Neural progenitor cell (in vitro differentiated cells): ENCODE results near the gene LYST. TPM values are rescaled to one million over a fixed set of nuclear protein-coding genes. Genes with fewer than 3 reads are reported as not detected.
A peak's percentile ranks its signal among the peaks of the same experiment; 100 is the strongest.
"Not testable (repeated sequence)": the region's sequence is repeated elsewhere in the genome, so short reads cannot be mapped to it uniquely, and the experiment has no call there.

Source experiments
- DNase-seq: peaks from one replicate; pipeline ENCODE4 v3.0.0-alpha.2; 2016; ENCODE audit warnings: low spot score
- H2AFZ ChIP-seq: fragments of 200-600 bp; sonication (generic); replicated peaks from 2 replicates; pipeline ENCODE4 v1.6.1; 2016; ENCODE audit warnings: antibody characterized with exemption
- H3F3A ChIP-seq: fragments of 200-600 bp; sonication (generic); 2 replicates; pipeline ENCODE4 v1.6.1; 2016; ENCODE audit warnings: antibody characterized with exemption, low read depth
- H3K27ac ChIP-seq: fragments of 200-600 bp; sonication (generic); 2 replicates; pipeline ENCODE4 v1.5.1; 2016; ENCODE audit warnings: mild to moderate bottlenecking
- H3K27me3 ChIP-seq: fragments of 200-600 bp; sonication (generic); 2 replicates; pipeline ENCODE4 v1.6.1; 2016; ENCODE audit warnings: mild to moderate bottlenecking, moderate library complexity
- H3K36me3 ChIP-seq: fragments of 200-600 bp; sonication (generic); 2 replicates; pipeline ENCODE4 v1.5.1; 2016
- H3K4me1 ChIP-seq: fragments of 200-600 bp; sonication (generic); 2 replicates; pipeline ENCODE4 v1.6.1; 2016; ENCODE audit warnings: mixed run types
- H3K4me2 ChIP-seq: fragments of 200-600 bp; sonication (generic); 2 replicates; pipeline ENCODE4 v1.6.1; 2016
- H3K4me3 ChIP-seq: fragments of 200-600 bp; sonication (generic); 2 replicates; pipeline ENCODE4 v1.5.1; 2016
- H3K79me2 ChIP-seq: fragments of 200-600 bp; sonication (generic); 2 replicates; pipeline ENCODE4 v1.6.1; 2016; ENCODE audit warnings: low read depth
- H3K9ac ChIP-seq: fragments of 200-600 bp; sonication (generic); 2 replicates; pipeline ENCODE4 v1.6.1; 2016
- H3K9me3 ChIP-seq: fragments of 200-600 bp; sonication (generic); 2 replicates; pipeline ENCODE4 v1.5.1; 2016; ENCODE audit warnings: low read depth
- H4K20me1 ChIP-seq: fragments of 200-600 bp; sonication (generic); 2 replicates; pipeline ENCODE4 v1.6.1; 2016; ENCODE audit warnings: low read depth
- H3K27ac Mint-ChIP-seq: 3 replicates; pipeline ENCODE4 v1.8.0; 2021; ENCODE audit warnings: mixed read lengths
- H3K27me3 Mint-ChIP-seq: 2 replicates; pipeline ENCODE4 v1.8.0; 2022; ENCODE audit warnings: low read depth, mild to moderate bottlenecking, inconsistent platforms, moderate library complexity, mixed read lengths; ENCODE audit not compliant: insufficient read depth
- H3K36me3 Mint-ChIP-seq: 3 replicates; pipeline ENCODE4 v1.8.0; 2021; ENCODE audit warnings: mixed read lengths
- H3K4me1 Mint-ChIP-seq: 3 replicates; pipeline ENCODE4 v1.8.0; 2021; ENCODE audit warnings: mixed read lengths
- H3K4me3 Mint-ChIP-seq: 3 replicates; pipeline ENCODE4 v1.8.0; 2021; ENCODE audit warnings: mild to moderate bottlenecking, moderate library complexity, mixed read lengths
- H3K9me3 Mint-ChIP-seq: 3 replicates; pipeline ENCODE4 v1.8.0; 2020; ENCODE audit warnings: mixed read lengths
- CTCF ChIP-seq: fragments of 200-600 bp; sonication (generic); IDR thresholded peaks from 2 replicates; pipeline ENCODE4 v1.5.1; 2017; ENCODE audit warnings: antibody characterized with exemption, mild to moderate bottlenecking
- EZH2 ChIP-seq: fragments of 200-600 bp; sonication (generic); IDR thresholded peaks from 2 replicates; pipeline ENCODE4 v1.6.1; 2017; ENCODE audit warnings: antibody characterized with exemption, mild to moderate bottlenecking, moderate library complexity
- EZH2phosphoT487 ChIP-seq: fragments of 200-600 bp; sonication (generic); IDR thresholded peaks from 2 replicates; pipeline ENCODE4 v1.6.1; 2017; ENCODE audit warnings: antibody characterized with exemption
- total RNA-seq: library from RNA; depleted of rRNA; stranded (reverse); fragments of >200 nt; gene quantifications from 2 replicates; pipeline ENCODE4 v1.2.3, GENCODE V29; 2015; ENCODE audit warnings: low replicate concordance

LYST gene
- total RNA-seq, result 0.82 and 1.5 TPM in 2 replicates

GRCh38 chr1:235866205-235866912, at the start of gene LYST:
Gene LYST, minus strand, starts transcription at chr1:235866906. Its CDS starts 36,489 bp downstream, at chr1:235830417.
- peak within 1 kb of the TSS; percentile 69 for H3K4me3 ChIP-seq
- peak within 1 kb of the TSS; percentile 15 for H3K27ac ChIP-seq
- Mint-ChIP-seq H3K27ac (peak within 1 kb of the TSS; percentile 93), H3K36me3 (no peaks in the 10 kb centered on the region), H3K27me3 (peaks cover 17% of the 10 kb centered on the region), H3K4me1 (peaks cover 14% of the 10 kb centered on the region), H3K4me3 (peak within 1 kb of the TSS; percentile 94), H3K9me3 (no peaks in the 10 kb centered on the region)
- no peaks in the 10 kb centered on the region for H3K36me3 ChIP-seq
- TF ChIP-seq EZH2phosphoT487 (no peak), EZH2 (no peak), CTCF (peak; percentile 41)
- peak; percentile 71 for DNase-seq
- H3F3A ChIP-seq, result peaks cover 17% of the 10 kb centered on the region
- no peaks in the 10 kb centered on the region for H3K79me2 ChIP-seq
- peak within 1 kb of the TSS; percentile 74 for H3K9ac ChIP-seq
- peaks cover 35% of the 10 kb centered on the region for H3K27me3 ChIP-seq
- H3K9me3 ChIP-seq, result no peaks in the 10 kb centered on the region
- no peaks in the 10 kb centered on the region for H4K20me1 ChIP-seq
- H2AFZ ChIP-seq, result peak within 1 kb of the TSS; percentile 96
- H3K4me1 ChIP-seq, result peaks cover 11% of the 10 kb centered on the region
- H3K4me2 ChIP-seq, result peak within 1 kb of the TSS; percentile 99

GRCh38 chr1:235915489-235915888, 48.8 kb upstream of the LYST start:
- H3K36me3 Mint-ChIP-seq, H3K4me3 Mint-ChIP-seq, H3F3A ChIP-seq, H3K4me2 ChIP-seq, H3K27ac Mint-ChIP-seq, H3K9me3 ChIP-seq, H3K4me3 ChIP-seq, H3K36me3 ChIP-seq, H3K27ac ChIP-seq, DNase-seq, H3K9me3 Mint-ChIP-seq, H4K20me1 ChIP-seq, H2AFZ ChIP-seq, H3K79me2 ChIP-seq, H3K9ac ChIP-seq: not testable (repeated sequence)
- peaks cover 29% of the 10 kb centered on the region for H3K27me3 Mint-ChIP-seq
- peaks cover 14% of the 10 kb centered on the region for H3K4me1 ChIP-seq
- peaks cover 25% of the 10 kb centered on the region for H3K27me3 ChIP-seq
- H3K4me1 Mint-ChIP-seq, result peaks cover 49% of the 10 kb centered on the region

GRCh38 chr1:235913311-235913710, 46.6 kb upstream of the LYST start:
- no peak overlapping the region for H3K4me2 ChIP-seq
- Mint-ChIP-seq H3K36me3 (no peaks in the 10 kb centered on the region), H3K9me3 (peaks cover 2% of the 10 kb centered on the region), H3K4me1 (peaks cover 43% of the 10 kb centered on the region), H3K4me3 (no peak overlapping the region), H3K27me3 (peaks cover 35% of the 10 kb centered on the region), H3K27ac (no peak overlapping the region)
- DNase-seq, result no peak
- peaks cover 11% of the 10 kb centered on the region for H3K27me3 ChIP-seq
- no peak overlapping the region for H3K9ac ChIP-seq
- H3K79me2 ChIP-seq, result no peaks in the 10 kb centered on the region
- no peak overlapping the region for H2AFZ ChIP-seq
- no peaks in the 10 kb centered on the region for H3K36me3 ChIP-seq
- no peak overlapping the region for H3K4me3 ChIP-seq
- TF ChIP-seq CTCF, result no peak
- no peak for TF ChIP-seq EZH2
- no peak for TF ChIP-seq EZH2phosphoT487
- no peaks in the 10 kb centered on the region for H3K9me3 ChIP-seq
- H3F3A ChIP-seq, result peaks cover 7% of the 10 kb centered on the region
- peaks cover 11% of the 10 kb centered on the region for H3K4me1 ChIP-seq
- H3K27ac ChIP-seq, result no peak overlapping the region
- H4K20me1 ChIP-seq, result no peaks in the 10 kb centered on the region

GRCh38 chr1:235911876-235912275, 45.2 kb upstream of the LYST start:
- Histone ChIP-seq H3K27ac (no peak overlapping the region), H3K4me3 (no peak overlapping the region), H3K9me3 (no peaks in the 10 kb centered on the region), H3K4me2 (no peak overlapping the region), H3K27me3 (peaks cover 13% of the 10 kb centered on the region), H2AFZ (no peak overlapping the region), H3K79me2 (no peaks in the 10 kb centered on the region), H3F3A (peaks cover 7% of the 10 kb centered on the region), H3K4me1 (peaks cover 11% of the 10 kb centered on the region), H3K36me3 (no peaks in the 10 kb centered on the region), H3K9ac (no peak overlapping the region), H4K20me1 (no peaks in the 10 kb centered on the region)
- Mint-ChIP-seq H3K27me3 (peaks cover 35% of the 10 kb centered on the region), H3K4me3 (no peak overlapping the region), H3K4me1 (peaks cover 40% of the 10 kb centered on the region), H3K9me3 (peaks cover 2% of the 10 kb centered on the region), H3K27ac (peak overlapping the region; percentile 58), H3K36me3 (no peaks in the 10 kb centered on the region)
- DNase-seq, result no peak
- no peak for TF ChIP-seq EZH2
- no peak for TF ChIP-seq CTCF
- TF ChIP-seq EZH2phosphoT487, result no peak
